Measurements from ENCODE around the gene CPEB4.

Gene CPEB4

DNA sequence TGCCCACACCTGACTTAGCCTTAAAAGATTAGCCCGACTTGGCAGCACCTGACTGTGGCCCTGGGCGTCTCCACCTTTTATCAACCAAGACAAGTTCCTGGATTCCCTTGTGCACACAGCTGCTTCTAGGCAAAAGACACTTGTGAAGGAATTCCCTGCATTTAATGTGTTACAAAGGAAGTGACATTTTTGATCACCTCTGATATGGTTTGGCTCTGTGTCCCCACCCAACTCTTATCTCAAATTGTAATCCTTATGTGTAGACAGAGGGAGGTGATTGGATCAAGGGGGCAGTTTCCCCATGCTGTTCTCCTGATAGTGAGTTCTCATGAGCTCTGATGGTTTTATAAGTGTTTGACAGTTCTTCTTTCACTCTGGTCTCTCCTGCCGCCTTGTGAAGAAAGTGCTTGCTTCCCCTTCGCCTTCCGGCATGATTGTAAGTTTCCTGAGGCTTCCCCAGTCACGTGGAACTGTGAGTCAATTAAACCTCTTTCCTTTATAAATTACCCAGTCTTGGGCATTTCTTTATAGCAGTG, 2.6 kb upstream of the CPEB4 start:
- DNase-seq (ENCODE audit: low spot score), result no peak

DNA sequence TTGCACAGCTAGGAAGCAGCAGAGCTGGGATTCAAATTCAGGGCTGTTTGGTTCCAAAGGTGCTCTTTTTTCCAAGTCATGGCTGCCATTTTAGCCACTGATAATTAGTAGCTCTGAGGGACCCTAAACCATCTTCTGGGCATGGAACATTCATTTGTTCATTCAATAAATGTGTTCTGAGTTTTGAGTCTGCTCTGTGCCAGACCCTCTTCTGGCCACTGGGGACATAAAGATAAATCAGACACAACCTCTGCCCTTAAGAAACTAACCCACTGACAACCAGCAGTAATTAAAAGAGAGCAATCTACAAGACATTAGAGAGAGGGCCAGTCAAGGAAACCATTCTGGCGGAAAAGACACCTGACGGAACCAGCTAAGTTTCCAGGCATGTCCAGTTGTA, 2.0 kb upstream of the CPEB4 start:
- no peak for DNase-seq (ENCODE audit: low spot score)

DNA sequence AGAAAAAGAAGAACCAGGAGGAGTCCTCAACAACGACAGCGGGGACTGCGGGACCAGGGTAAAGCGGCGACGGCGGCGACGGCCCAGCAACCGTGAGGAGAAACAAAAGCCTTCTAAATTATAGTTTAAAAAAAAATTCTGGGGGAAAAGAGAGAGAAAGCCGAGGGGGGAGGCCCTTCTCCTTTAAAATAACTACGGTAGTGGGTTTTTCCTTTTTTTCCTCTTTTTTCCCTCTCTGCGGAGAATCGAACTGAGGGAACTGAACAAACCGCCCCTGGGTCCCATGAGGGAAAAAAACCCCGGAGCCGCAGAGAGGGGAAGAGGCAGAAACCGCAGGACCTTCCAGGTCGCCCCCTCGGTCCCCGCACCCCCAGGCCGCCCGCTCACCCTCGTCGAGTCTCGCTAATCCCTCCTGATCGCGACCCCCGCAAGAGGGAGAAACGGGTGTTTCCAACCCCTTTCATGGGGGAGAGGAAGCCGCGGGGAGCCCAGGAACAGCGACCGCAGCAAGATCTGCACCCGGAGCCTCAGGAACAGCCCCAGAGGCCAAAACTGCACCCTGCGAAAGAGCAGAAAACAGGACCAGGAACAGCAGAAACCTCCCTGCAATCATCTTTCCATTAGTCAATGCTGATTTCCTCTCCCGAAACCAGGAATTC, 453 bp downstream of the CPEB4 start:
- no peak for DNase-seq (ENCODE audit: low spot score)

DNA sequence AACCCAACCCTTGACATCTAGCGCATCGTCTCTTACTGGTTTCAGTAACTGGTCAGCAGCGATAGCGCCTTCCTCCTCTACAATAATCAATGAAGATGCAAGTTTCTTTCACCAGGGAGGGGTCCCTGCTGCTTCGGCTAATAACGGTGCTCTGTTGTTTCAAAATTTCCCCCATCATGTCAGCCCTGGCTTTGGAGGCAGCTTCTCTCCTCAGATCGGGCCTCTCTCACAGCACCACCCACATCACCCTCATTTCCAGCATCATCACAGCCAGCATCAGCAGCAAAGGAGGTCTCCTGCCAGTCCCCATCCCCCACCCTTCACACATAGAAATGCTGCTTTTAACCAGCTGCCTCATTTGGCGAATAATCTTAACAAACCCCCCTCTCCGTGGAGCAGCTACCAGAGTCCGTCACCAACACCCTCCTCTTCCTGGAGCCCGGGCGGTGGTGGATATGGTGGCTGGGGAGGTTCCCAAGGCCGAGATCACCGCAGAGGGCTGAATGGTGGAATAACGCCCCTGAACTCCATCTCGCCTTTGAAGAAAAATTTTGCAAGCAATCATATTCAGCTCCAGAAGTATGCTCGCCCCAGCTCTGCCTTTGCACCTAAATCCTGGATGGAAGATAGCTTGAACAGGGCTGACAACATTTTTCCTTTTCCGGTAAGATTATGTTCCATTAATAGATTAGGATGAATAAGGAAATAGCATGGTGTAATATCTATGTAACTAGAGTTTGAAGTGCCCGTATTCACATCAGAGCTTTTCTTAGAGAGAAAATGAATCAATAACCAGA, 2.2 kb downstream of the CPEB4 start:
- peak; percentile 68 for DNase-seq (ENCODE audit: low spot score)

DNA sequence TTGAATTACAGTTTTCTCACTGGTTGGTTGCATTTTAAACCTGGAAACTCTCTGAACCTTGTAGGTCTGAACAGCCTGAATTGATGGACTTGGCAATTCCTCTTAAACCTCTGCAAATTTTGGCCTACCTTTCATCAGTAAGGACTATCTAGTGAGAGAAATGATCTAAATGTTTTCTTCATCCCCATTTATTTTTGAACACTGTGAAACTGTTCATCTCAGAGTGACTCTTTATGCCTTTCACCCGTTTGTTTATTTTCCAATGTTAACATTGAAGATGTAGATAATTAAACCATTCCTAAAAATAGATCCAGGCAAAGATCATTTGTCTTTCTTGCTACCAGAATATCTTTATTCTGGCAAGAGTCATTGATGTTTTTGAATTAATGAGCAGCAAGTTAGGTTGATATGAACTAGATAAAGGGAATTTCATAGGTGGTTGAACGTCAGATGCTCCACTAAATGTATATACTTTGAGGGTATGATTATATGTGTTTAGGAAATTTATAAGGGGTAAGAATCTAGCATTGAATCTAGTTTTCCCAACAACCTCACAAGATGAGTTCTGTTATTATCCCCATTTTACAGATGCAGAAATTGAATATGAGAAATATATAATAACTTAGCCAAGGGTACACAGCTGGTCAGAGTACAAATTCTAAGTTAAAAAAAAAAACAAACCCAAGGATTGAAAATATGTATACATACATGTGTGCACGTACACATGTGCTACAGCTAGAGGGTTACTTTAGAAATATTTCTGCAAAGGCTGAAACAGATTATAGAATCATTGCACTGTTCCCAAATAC, 3.4 kb downstream of the CPEB4 start:
- DNase-seq (ENCODE audit: low spot score), result no peak

DNA sequence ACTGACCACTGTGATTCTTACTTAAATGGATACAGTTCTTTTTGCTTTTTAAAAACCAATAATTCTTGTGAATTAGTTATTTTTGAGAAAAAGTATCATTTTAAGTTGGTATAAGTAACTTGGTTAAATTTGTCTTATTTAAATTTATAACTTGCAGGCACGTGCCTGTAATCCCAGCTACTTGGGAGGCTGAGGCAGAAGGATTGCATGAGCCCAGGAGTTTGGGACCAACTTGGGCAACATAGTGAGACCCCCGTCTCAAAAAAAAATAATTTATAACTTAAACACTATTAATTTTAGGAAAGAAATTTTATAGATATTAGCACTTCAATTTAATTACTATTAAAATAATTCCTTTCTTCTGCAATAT, 5.0 kb downstream of the CPEB4 start:
- DNase-seq (ENCODE audit: low spot score), result no peak

DNA sequence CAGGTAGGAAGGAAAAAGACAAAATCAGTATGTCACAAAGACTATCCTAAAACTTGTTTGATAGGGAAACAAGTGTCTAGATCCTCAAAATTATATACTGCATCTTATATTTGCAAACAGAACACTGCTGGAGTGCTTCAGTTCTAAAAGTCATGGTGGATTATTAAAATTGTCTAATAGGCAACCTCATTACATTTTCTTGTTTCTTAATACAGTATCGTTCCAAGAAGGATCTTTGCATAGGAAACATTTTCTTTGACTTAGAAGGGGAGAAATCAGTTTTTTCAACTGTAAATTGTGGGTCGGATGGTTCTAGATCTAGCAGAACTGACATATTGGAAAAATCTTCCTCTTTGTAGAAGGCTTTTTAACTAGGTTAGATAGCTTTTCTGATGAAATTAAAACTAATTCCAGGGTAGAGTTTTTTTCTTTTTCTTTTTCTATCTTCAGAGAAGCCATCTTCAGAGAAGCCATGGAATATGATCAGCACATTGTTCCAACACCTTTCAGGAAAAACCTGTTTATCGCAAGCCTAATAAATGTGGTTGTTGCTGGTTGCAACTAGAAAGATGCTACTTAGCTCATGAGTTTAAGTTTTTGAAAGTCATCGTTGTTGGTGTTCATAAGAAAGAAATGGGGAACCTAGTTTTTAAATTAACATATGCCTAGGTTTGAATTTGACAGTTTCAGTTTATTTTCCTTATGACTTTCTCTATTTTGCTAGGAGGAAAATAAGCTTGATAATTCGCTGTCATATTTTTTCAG, 7.4 kb downstream of the CPEB4 start:
- DNase-seq (ENCODE audit: low spot score), result no peak

DNA sequence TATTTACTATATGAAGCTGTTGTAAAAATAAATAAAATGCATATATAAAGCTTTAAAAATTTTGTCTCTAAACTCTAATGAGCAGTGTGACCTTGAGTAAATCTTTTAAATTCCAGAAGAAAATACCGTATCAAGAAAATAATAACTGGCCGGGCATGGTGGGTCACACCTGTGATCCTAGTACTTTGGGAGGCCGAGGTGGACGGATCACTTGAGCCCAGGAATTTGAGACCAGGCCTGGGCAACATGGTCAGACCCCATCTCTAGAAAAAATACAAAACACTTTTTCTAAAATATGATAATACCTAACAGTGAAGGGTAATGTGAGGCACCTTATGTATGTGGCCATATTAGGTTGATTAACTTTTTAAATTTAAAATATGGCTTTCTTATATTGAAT, 8.5 kb downstream of the CPEB4 start:
- no peak for DNase-seq (ENCODE audit: low spot score)

DNA sequence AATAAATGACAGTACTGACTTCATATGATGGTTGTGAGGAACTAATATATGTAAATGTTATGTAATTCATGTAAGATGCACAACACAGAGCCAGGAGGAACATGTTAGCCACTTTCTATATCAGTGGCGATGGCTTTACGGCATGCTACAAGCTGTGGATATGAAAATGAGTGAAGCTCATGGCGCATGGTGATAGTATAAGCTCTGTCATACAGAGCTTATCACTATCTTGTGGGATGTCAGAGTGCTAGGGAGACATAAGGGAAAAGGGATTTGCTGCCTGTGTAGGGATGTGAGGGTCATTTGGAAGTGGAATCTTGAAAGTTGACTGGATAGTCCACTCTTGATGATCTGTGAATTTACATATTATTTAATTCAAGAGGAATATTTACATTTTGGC, 13.6 kb downstream of the CPEB4 start:
- no peak for DNase-seq (ENCODE audit: low spot score)

DNA sequence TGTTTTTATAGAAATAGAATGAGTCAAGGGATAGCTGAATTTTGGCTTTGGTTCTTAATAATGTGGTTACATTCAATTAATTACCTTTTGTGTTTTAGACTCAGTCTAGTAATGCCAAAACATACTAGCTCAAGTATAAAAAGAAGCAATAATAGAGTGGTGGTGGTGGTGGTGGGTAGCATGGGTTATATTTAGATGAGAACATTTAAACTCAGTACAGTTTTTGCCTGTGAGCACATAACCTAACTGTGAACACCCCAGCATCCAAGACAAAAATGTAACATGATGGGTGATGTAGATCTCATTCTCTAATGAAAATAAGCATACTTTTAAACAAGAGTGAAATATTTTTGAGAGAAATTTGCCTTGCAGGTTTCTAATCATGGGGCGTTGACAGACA, 14.2 kb downstream of the CPEB4 start:
- no peak for DNase-seq (ENCODE audit: low spot score)

DNA sequence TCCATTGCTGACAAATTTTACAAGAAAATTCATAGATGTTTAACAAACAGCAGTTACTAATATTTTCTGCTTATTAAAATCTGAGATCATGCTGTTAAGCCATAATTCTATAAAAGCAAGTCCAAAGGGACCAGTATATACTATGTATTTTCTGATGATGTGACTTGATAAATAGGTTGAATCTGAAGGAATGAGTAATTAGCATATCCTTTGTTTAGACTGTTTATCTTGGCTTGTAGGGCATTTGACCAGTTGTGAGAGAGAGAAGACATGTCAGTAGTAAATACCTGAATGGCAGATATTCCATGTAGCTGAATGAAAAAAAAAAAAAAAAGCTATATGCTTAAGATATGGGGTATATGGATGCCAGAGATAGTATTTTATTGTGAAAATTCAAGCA, 14.6 kb downstream of the CPEB4 start:
- no peak for DNase-seq (ENCODE audit: low spot score)

DNA sequence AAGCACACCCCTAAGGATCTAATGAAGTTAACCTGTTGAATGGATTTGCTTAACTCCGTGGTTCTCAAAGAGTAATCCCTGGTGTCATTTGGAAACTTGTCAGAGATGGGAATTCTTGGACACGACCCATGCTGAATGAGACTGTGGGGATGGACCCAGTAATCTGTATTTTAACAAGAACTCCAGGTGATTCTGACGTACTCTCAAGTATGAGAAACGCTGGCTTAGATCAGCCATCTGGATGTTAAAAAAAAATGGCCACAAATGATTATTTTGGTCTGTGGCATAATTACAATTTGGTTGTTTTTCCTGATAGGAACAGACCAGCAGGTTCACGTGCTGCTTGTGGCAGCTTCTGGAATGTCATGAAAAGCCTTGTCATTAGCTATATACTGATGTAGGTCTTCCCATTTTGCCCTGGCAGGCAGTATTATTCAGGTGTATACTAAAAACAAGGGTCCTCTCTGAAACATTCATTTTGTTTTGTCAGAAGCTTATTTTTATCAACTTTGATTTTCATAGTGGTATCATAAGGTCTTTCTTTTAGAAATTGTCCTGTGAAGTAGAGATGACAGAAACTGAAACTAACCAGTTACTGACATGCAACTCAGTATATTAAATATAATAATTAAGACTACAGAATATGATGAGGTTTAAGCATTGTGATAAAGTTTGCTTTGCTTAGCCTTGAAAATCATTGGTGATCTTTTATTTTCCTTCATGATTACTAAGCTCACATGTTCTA, 15.4 kb downstream of the CPEB4 start:
- no peak for DNase-seq (ENCODE audit: low spot score)

DNA sequence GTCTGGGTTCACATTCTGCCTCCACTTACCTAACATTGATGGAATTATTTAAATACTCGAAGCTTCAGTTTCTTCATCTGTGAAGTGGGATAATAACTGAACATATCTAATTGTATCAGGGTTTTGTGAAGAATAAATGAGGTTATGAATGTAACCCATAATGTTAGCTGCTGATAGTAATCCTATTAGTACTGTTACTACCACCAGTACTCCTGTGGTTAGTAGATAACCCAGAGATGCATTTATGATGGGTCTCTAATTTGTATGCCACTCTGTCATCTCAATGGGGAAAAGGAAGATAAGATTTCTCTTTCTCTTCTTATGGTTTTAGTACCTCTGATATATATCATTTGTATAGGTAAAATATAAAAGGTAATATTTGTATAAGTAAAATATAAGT, 16.0 kb downstream of the CPEB4 start:
- DNase-seq (ENCODE audit: low spot score), result no peak

DNA sequence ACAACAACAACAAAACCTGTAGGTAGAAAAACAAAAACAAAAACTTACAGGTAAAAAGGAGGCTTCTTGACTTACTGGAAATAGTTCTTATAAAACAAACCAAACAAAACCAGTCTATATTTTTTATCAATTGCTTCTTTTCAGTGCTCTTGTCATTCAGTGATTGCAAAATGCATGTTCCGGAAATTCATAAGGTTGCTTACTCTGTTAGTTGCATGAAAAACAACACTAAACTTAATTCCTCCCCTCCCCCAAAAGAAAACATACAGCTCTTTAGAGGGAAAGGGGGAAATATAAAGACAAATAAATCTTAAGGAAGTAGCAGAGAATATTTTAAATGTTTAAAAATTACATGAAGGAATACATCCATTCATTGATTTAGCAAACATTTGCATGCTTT, 19.1 kb downstream of the CPEB4 start:
- DNase-seq (ENCODE audit: low spot score), result no peak

DNA sequence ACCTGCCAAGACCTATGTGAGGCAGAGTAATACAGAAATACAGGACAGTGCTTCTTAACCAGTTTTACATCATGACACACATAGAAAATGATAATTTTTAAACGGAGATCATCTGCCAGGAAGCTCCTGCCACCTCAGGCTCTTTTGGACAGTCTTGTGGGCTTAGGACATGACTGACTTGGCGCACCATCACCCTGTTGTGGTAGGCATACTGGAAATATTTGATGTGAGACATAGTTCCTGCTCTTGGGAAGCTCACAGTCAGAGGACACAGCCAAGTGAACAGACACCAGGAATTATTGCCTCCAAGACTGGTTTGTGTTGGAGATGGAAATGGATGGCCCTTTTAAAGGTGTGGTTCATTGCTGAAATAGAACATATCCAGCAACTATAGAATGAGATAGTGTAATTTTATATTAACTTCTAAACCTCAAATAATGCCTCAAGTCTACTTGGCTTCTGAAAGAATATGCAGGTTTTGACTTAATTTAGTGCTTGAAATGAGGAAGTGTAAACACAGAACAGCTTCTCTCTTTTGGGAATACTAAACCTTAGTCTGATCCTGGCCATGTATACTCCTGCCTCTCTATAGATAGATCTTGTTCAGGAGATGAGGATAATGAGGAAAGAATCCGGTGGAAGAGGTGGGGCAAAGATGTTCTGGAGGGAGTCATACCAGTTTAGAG, 19.7 kb downstream of the CPEB4 start:
- no peak for DNase-seq (ENCODE audit: low spot score)

DNA sequence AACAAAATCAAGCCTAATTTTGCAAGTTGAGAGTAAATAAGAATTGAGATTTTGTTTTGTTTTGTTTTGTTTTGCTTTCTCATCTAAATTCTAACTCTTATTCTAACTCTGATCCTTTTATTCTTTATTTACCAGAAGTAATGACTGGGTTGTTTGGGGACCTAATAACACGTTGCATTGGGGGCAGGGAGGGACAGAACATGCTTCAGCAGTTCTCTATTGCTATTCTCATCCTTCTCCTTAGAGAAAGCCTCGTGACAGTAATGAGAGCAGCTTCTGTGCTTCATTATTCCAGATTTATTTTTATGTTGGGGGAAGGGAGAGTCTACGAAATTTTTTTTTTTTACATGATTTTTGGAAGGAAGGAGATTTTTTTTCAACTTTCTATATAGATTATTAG, 21.1 kb downstream of the CPEB4 start:
- no peak for DNase-seq (ENCODE audit: low spot score)

DNA sequence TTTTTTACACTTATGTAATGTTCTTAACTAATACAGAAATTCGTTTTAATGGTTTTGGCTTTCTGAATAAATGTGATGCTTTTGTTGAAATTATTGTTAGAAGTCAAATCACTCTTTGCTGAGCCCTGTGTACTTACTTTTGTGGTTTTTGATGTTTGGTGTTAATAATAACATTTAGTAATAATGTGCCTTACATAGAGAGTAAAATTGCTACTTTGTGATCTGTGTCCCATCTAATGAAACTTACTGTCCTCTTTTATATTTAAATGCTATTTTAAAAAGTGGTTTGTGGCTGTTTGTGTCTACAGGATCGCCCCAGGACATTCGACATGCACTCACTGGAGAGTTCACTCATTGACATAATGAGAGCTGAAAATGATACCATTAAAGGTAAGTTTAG, 22.1 kb downstream of the CPEB4 start:
- DNase-seq (ENCODE audit: low spot score), result no peak

DNA sequence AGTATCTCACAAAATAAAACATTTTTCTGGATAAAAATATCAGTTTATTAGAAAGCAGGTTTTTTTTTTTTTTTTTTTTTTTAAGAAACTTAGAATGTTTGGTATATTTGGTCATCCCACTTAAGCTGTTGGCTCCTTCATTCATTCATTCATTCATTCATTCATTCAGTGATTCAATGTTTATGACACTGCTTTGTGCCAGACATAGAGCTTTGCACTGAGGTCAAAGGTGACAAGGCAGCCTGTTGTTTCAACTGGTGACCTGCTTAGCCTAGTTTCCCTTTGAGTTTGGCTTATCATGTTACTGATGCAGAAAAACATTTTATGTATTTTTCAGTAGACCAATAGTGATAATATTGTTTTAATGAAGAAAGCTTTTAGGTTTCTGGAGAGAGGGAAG, 23.5 kb downstream of the CPEB4 start:
- DNase-seq (ENCODE audit: low spot score), result no peak

DNA sequence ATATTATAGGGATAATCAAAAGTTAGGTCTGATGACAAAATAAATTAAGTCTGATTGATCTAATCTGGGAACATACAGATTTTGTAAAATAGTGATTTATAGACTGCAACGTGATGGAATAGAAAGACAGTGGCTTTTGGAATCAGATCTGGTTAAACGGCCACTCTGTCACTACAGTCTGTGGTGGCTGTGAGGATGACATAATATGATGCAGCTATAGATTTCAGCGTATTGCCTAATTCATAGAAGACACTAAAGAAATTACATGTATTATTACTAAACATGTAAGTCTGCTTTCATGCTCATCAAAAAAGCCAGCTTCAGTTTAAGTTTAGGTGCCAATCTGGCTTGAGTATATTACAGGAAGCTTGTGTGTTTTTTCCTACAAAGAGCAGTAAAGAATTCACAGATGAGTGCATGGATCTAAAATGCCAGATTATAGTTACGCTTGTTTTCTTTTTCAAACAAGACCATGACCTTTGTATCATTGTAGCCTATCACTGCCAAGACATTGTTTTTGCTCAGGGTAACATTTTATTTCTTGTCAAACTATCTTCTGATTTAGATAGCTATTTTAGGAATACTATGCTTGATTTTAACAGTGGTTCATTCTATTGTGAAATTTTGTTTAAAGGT, 25.7 kb downstream of the CPEB4 start:
- DNase-seq (ENCODE audit: low spot score), result no peak

DNA sequence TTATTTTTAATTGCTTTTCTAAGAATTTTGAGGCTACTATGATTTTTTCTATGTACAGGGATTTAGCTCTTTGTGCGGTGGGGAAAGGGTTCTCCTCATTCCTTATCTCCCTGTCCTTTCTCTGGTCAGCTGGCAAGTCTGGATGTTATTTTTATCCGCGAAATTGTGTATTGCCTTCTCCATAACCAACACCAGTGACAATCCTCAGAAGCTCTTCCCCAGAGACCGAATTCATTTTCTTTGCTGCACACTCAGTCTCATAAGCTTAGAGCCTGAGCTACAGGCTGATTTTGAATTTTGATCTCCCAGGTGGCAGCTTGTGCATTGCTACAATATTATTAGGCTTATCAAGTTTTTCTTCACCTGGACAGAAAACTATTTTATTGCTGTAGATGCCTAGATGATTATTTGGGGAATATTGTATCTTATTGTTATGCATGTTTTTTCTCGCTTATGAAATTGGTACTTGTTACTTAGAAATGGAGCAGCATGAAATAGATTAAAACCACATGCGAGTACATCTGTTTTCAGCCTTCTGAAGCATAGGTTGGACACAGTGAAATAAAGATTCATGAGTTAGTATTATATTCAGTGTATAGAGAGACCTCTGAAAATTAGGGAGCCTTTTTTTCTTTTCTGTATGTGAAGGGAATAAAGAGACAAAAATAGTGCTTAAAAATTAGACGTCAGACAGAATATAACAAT, 27.3 kb downstream of the CPEB4 start:
- no peak for DNase-seq (ENCODE audit: low spot score)
